Ramos (cell line): ENCODE results near the gene TGFBRAP1.
"Not testable (repeated sequence)": the region's sequence is repeated elsewhere in the genome, so short reads cannot be mapped to it uniquely, and the experiment has no call there.

Source experiments
- in situ Hi-C: fragments of 300-500 bp; cut with MboI; formaldehyde crosslinking; loops from one replicate; pipeline ENCODE4 v1.14.3; 2022; ENCODE audit warnings: low sequenced_read_pairs; ENCODE audit not compliant: unreplicated experiment

Gene TGFBRAP1

GRCh38 chr2:105280281-105280680 lies 49.3 kb downstream of the TGFBRAP1 start:
- in situ Hi-C loops: no loop called here

- in situ Hi-C loops: no loop called here
These were observed 50.4 kb downstream of the TGFBRAP1 start for GRCh38 chr2:105279126-105279525.

- in situ Hi-C loops: no loop called here
These were observed 50.9 kb downstream of the TGFBRAP1 start for GRCh38 chr2:105278654-105279053.

- in situ Hi-C loops: no loop called here
These were observed 55.5 kb downstream of the TGFBRAP1 start for GRCh38 chr2:105274046-105274445.

- in situ Hi-C loops: no loop called here
These were observed 57.4 kb downstream of the TGFBRAP1 start for GRCh38 chr2:105272176-105272575.

- in situ Hi-C loops: no loop called here
These were observed 58.0 kb downstream of the TGFBRAP1 start for GRCh38 chr2:105271393-105272045.

GRCh38 chr2:105269426-105269825 lies 60.1 kb downstream of the TGFBRAP1 start:
- in situ Hi-C loops: no loop called here

- in situ Hi-C loops: no loop called here
These were observed 66.9 kb downstream of the TGFBRAP1 start for GRCh38 chr2:105262651-105263091.

- in situ Hi-C loops: no loop called here
These were observed 68.5 kb downstream of the TGFBRAP1 start for GRCh38 chr2:105261061-105261460.

- in situ Hi-C loops: no loop called here
These were observed 70.6 kb downstream of the TGFBRAP1 start for GRCh38 chr2:105258835-105259350.

GRCh38 chr2:105257981-105258380 lies 71.6 kb downstream of the TGFBRAP1 start:
- in situ Hi-C loops: no loop called here

- in situ Hi-C loops: no loop called here
These were observed 73.0 kb downstream of the TGFBRAP1 start for GRCh38 chr2:105256431-105257047.

- in situ Hi-C loops: no loop called here
These were observed 73.6 kb downstream of the TGFBRAP1 start for GRCh38 chr2:105255979-105256378.

- in situ Hi-C loops: no loop called here
These were observed 74.9 kb downstream of the TGFBRAP1 start for GRCh38 chr2:105254531-105255210.

- in situ Hi-C loops: no loop called here
These were observed 77.3 kb downstream of the TGFBRAP1 start for GRCh38 chr2:105252271-105252670.

- in situ Hi-C loops: not testable (repeated sequence)
These were observed 78.4 kb downstream of the TGFBRAP1 start for GRCh38 chr2:105251016-105251648.

GRCh38 chr2:105249891-105250290 lies 79.6 kb downstream of the TGFBRAP1 start:
- in situ Hi-C loops: no loop called here

GRCh38 chr2:105249181-105249580 lies 80.4 kb downstream of the TGFBRAP1 start:
- in situ Hi-C loops: no loop called here

- in situ Hi-C loops: no loop called here
These were observed 81.0 kb downstream of the TGFBRAP1 start for GRCh38 chr2:105248316-105249070.

- in situ Hi-C loops: no loop called here
These were observed 85.1 kb downstream of the TGFBRAP1 start for GRCh38 chr2:105244451-105244850.
